Neural cell (in vitro differentiated cells): ENCODE results near the gene SET. TPM values are rescaled to one million over a fixed set of nuclear protein-coding genes. Genes with fewer than 3 reads are reported as not detected.
"Not testable (repeated sequence)": the region's sequence is repeated elsewhere in the genome, so short reads cannot be mapped to it uniquely, and the experiment has no call there.

ENCODE experiments used
- H2AFZ ChIP-seq: fragments of 200-600, 300-800 bp; sonication (generic), shearing (Covaris generic); 2 replicates; pipeline ENCODE4 v1.6.0; 2014; ENCODE audit warnings: low read depth, mild to moderate bottlenecking, antibody characterized with exemption, low read length, moderate library complexity
- H3F3A ChIP-seq: fragments of 200-600 bp; shearing (Covaris generic); 2 replicates; pipeline ENCODE4 v1.6.1; 2016; ENCODE audit warnings: mild to moderate bottlenecking, moderate library complexity, mixed read lengths, antibody characterized with exemption, low read length; ENCODE audit not compliant: insufficient read depth, poor library complexity, severe bottlenecking
- H3K27ac ChIP-seq: fragments of 200-600, 300-800 bp; sonication (generic), shearing (Covaris generic); 2 replicates; pipeline ENCODE4 v1.5.1; 2014; ENCODE audit warnings: mild to moderate bottlenecking, low read length, moderate library complexity
- H3K27me3 ChIP-seq: fragments of 300-800, 200-600 bp; sonication (generic), shearing (Covaris generic); 2 replicates; pipeline ENCODE4 v1.6.0; 2014; ENCODE audit warnings: mild to moderate bottlenecking, low read depth, low read length, moderate library complexity; ENCODE audit not compliant: insufficient read depth
- H3K36me3 ChIP-seq: fragments of 300-800, 200-600 bp; sonication (generic), shearing (Covaris generic); 2 replicates; pipeline ENCODE4 v1.5.1; 2014; ENCODE audit warnings: mild to moderate bottlenecking, antibody characterized with exemption, low read length, moderate library complexity; ENCODE audit not compliant: insufficient read depth
- H3K4me2 ChIP-seq: fragments of 300-800, 200-600 bp; sonication (generic), shearing (Covaris generic); 2 replicates; pipeline ENCODE4 v1.6.0; 2014; ENCODE audit warnings: mild to moderate bottlenecking, low read length
- H3K4me3 ChIP-seq: fragments of 300-800, 200-600 bp; sonication (generic), shearing (Covaris generic); 2 replicates; pipeline ENCODE4 v1.5.1; 2014; ENCODE audit warnings: mild to moderate bottlenecking, low read length, moderate library complexity
- H3K79me2 ChIP-seq: fragments of 200-600 bp; shearing (Covaris generic); replicated peaks from 2 replicates; pipeline ENCODE4 v1.6.0; 2014; ENCODE audit warnings: mild to moderate bottlenecking, low read length, moderate library complexity; ENCODE audit not compliant: insufficient read depth
- H3K9ac ChIP-seq: fragments of 300-800, 200-600 bp; sonication (generic), shearing (Covaris generic); 2 replicates; pipeline ENCODE4 v1.6.1; 2016; ENCODE audit warnings: mild to moderate bottlenecking, low read length, mixed read lengths
- H3K9me2 ChIP-seq: fragments of 200-600 bp; shearing (Covaris generic); 2 replicates; pipeline ENCODE4 v1.6.1; 2016; ENCODE audit warnings: mild to moderate bottlenecking, low read length, mixed read lengths; ENCODE audit not compliant: insufficient read depth
- H3K9me3 ChIP-seq: fragments of 200-600, 300-800 bp; sonication (generic), shearing (Covaris generic); 2 replicates; pipeline ENCODE4 v1.6.1; 2016; ENCODE audit warnings: mild to moderate bottlenecking, mixed run types, low read length, moderate library complexity, mixed read lengths
- H4K20me1 ChIP-seq: fragments of 200-600 bp; shearing (Covaris generic); 2 replicates; pipeline ENCODE4 v1.6.1; 2016; ENCODE audit warnings: mild to moderate bottlenecking, mixed run types; ENCODE audit not compliant: insufficient read depth
- EP300 ChIP-seq: fragments of 450-650 bp; conservative IDR thresholded peaks from 2 replicates; pipeline ENCODE4 v1.6.1; 2014; ENCODE audit warnings: antibody characterized with exemption, mild to moderate bottlenecking, moderate library complexity; ENCODE audit not compliant: poor library complexity, severe bottlenecking
- EZH2 ChIP-seq: fragments of 200-600, 300-800 bp; shearing (Covaris generic), sonication (generic); IDR thresholded peaks from 2 replicates; pipeline ENCODE4 v1.6.1; 2014; ENCODE audit warnings: antibody characterized with exemption, low read length, borderline replicate concordance, mild to moderate bottlenecking; ENCODE audit not compliant: insufficient read depth, poor library complexity, severe bottlenecking
- MXI1 ChIP-seq: fragments of 450-650 bp; conservative IDR thresholded peaks from 2 replicates; pipeline ENCODE4 v1.6.1; 2014; ENCODE audit warnings: antibody characterized with exemption, mild to moderate bottlenecking; ENCODE audit not compliant: poor library complexity, severe bottlenecking
- POLR2AphosphoS5 ChIP-seq: IDR thresholded peaks from 2 replicates; pipeline ENCODE4 v1.6.1; 2012
- RAD21 ChIP-seq: fragments of 450-650 bp; conservative IDR thresholded peaks from 2 replicates; pipeline ENCODE4 v1.6.1; 2014; ENCODE audit warnings: antibody characterized with exemption, mild to moderate bottlenecking, moderate library complexity
- REST ChIP-seq: IDR thresholded peaks from 2 replicates; pipeline ENCODE4 v1.6.1; 2012; ENCODE audit warnings: borderline replicate concordance
- SMC3 ChIP-seq: fragments of 450-650 bp; conservative IDR thresholded peaks from 2 replicates; pipeline ENCODE4 v1.6.1; 2014; ENCODE audit warnings: antibody characterized with exemption, mild to moderate bottlenecking, moderate library complexity; ENCODE audit not compliant: poor library complexity
- TAF1 ChIP-seq: IDR thresholded peaks from 2 replicates; pipeline ENCODE4 v1.6.1; 2012; ENCODE audit warnings: low read depth
- polyA plus RNA-seq: library from polyadenylated mRNA; depleted of rRNA; stranded (reverse); fragments of >200 nt; gene quantifications from 2 replicates; pipeline ENCODE4 v1.2.3, GENCODE V29; 2014
- TF ChIP-seq, protein P1 (sequence below): fragments of 450-650 bp; IDR thresholded peaks from 2 replicates; pipeline ENCODE4 v1.5.1; 2014; ENCODE audit warnings: antibody characterized with exemption, mild to moderate bottlenecking, moderate library complexity; ENCODE audit not compliant: poor library complexity, severe bottlenecking

SET gene
- polyA plus RNA-seq, 1 donor from 2014 or later: 855 TPM

DNA sequence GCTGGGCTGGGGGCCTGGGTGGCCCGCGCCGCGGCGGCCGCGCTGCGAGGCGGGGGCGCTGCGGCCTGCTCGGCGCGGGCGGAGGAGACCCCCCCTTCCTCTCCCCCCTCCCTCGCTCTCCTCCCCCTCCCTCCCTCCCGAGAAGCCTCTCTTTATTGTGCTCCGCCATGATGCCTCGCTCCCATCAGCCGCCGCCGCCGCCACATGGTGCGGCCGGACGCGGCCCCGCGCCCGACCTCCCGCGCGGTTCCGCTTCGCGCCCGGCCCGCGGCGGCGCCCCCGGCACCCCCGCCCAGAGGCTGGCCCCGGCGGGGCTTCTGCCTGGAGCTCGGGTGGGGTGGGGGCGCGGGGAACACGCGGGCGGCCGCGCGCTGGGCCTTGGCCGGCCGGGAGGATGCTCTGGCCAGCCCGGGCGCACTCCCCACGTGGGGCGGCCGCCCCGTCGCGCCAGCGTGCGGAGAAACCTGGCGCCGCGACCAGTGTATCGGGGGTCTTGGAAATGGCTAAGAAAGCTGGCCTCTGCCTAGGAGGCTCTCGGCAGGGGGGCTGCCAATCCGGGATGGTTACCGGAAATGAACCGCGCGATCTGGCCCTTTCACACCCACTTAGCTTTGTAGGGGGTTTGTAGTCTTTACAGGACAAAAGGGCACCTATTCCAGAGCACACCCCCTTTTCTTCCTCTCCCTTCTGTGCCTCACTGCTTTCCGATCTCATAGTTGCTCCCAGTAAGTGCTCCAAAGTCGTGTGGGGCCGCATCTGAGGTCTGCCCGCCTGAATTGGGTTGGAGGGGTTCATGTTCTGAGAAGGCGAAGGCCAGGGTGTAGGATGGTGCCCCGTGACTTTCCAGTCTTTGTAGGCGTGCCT lies 1.0 kb downstream of the SET start:
- Histone ChIP-seq H3K79me2 (peaks cover 35% of the 10 kb centered on the region), H2AFZ (no peak overlapping the region), H3K9ac (peak overlapping the region; percentile 91), H3K4me3 (peak overlapping the region; percentile 81), H3K27ac (peak overlapping the region; percentile 85), H3K36me3 (peaks cover 8% of the 10 kb centered on the region), H3K9me2 (no peaks in the 10 kb centered on the region), H4K20me1 (peaks cover 4% of the 10 kb centered on the region), H3K4me2 (peak overlapping the region; percentile 69), H3K9me3 (no peaks in the 10 kb centered on the region), H3K27me3 (no peaks in the 10 kb centered on the region), H3F3A (no peaks in the 10 kb centered on the region)
- no peak for TF ChIP-seq EP300
- TF ChIP-seq TAF1: no peak
- no peak for TF ChIP-seq EZH2
- no peak for TF ChIP-seq REST
- TF ChIP-seq MXI1: peak; percentile 87
- peak; percentile 37 for TF ChIP-seq POLR2AphosphoS5
- TF ChIP-seq, protein P1, sequence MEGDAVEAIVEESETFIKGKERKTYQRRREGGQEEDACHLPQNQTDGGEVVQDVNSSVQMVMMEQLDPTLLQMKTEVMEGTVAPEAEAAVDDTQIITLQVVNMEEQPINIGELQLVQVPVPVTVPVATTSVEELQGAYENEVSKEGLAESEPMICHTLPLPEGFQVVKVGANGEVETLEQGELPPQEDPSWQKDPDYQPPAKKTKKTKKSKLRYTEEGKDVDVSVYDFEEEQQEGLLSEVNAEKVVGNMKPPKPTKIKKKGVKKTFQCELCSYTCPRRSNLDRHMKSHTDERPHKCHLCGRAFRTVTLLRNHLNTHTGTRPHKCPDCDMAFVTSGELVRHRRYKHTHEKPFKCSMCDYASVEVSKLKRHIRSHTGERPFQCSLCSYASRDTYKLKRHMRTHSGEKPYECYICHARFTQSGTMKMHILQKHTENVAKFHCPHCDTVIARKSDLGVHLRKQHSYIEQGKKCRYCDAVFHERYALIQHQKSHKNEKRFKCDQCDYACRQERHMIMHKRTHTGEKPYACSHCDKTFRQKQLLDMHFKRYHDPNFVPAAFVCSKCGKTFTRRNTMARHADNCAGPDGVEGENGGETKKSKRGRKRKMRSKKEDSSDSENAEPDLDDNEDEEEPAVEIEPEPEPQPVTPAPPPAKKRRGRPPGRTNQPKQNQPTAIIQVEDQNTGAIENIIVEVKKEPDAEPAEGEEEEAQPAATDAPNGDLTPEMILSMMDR: no peak
- peak; percentile 31 for TF ChIP-seq SMC3
- TF ChIP-seq RAD21: peak; percentile 30

DNA sequence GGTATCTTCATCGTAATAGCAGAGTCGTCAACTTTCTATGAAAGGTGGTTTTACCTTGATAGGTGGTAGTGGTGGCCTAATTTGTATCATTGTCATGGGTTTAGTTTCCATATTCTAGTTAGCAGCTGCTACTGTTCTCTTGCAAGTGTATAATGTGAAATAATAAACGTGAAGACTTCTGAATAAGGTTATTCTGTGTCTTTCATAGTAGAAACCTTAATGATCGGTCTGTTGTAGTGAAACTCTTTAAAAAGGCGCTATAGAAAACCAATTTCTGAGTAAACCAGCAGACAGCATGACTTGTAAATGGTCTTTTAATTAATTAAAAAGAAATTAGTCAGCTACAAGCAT lies 1.6 kb downstream of the SET start:
- Histone ChIP-seq H4K20me1 (peaks cover 4% of the 10 kb centered on the region), H2AFZ (no peak overlapping the region), H3K9me3 (no peaks in the 10 kb centered on the region), H3K4me2 (peak overlapping the region; percentile 69), H3K36me3 (peaks cover 8% of the 10 kb centered on the region), H3K79me2 (peaks cover 35% of the 10 kb centered on the region), H3K9me2 (no peaks in the 10 kb centered on the region), H3F3A (no peaks in the 10 kb centered on the region), H3K4me3 (peak overlapping the region; percentile 81), H3K9ac (peak overlapping the region; percentile 91), H3K27me3 (no peaks in the 10 kb centered on the region), H3K27ac (peak overlapping the region; percentile 85)
- TF ChIP-seq RAD21: no peak
- no peak for TF ChIP-seq SMC3
- no peak for TF ChIP-seq POLR2AphosphoS5
- TF ChIP-seq EZH2: no peak
- no peak for TF ChIP-seq TAF1
- TF ChIP-seq EP300: no peak
- TF ChIP-seq REST: no peak
- TF ChIP-seq, protein P1: no peak

GRCh38 chr9:128693738-128694137 lies 4.7 kb downstream of the SET start:
- not testable (repeated sequence) for H3K9ac ChIP-seq

More at GRCh38 chr9:128693738-128694137, 4.7 kb downstream of the SET start:
- not testable (repeated sequence) for H3K4me2 ChIP-seq, H2AFZ ChIP-seq, H3K36me3 ChIP-seq, H4K20me1 ChIP-seq, H3K9me3 ChIP-seq, H3K4me3 ChIP-seq, H3K9me2 ChIP-seq, H3F3A ChIP-seq, H3K27ac ChIP-seq, H3K27me3 ChIP-seq
- peaks cover 35% of the 10 kb centered on the region for H3K79me2 ChIP-seq
